GM23338 (cell line): ENCODE data around the gene YPEL5. TPM values are rescaled to one million over a fixed set of nuclear protein-coding genes. Genes with fewer than 3 reads are reported as not detected.

Source experiments
- ATAC-seq: fragments of 200-7000 bp; cut with Tn5 transposase; 3 replicates; pipeline ENCODE4 v1.9.1; 2020
- DNase-seq: peaks from one replicate; pipeline ENCODE4 v3.0.0-alpha.2; 2015; ENCODE audit warnings: low spot score
- H2AFZ ChIP-seq: fragments of 200-600 bp; sonication (generic); 2 replicates; pipeline ENCODE4 v1.8.0; 2016; ENCODE audit warnings: antibody characterized with exemption, mild to moderate bottlenecking, moderate library complexity
- H3F3A ChIP-seq: fragments of 200-600 bp; sonication (generic); replicated peaks from 2 replicates; pipeline ENCODE4 v1.8.0; 2017; ENCODE audit warnings: antibody characterized with exemption, mixed run types, low read depth
- H3K27ac ChIP-seq: fragments of 200-600 bp; sonication (generic); 2 replicates; pipeline ENCODE4 v1.6.1; 2016; ENCODE audit warnings: low read depth
- H3K27me3 ChIP-seq: fragments of 200-600 bp; sonication (generic); 2 replicates; pipeline ENCODE4 v1.8.0; 2016; ENCODE audit warnings: mild to moderate bottlenecking, mixed run types, moderate library complexity; ENCODE audit not compliant: insufficient read depth
- H3K36me3 ChIP-seq: fragments of 200-600 bp; sonication (generic); 2 replicates; pipeline ENCODE4 v1.8.0; 2016; ENCODE audit warnings: mild to moderate bottlenecking; ENCODE audit not compliant: insufficient read depth
- H3K4me1 ChIP-seq: fragments of 200-600 bp; sonication (generic); 2 replicates; pipeline ENCODE4 v1.8.0; 2016; ENCODE audit warnings: mild to moderate bottlenecking, moderate library complexity; ENCODE audit not compliant: insufficient read depth
- H3K4me2 ChIP-seq: fragments of 200-600 bp; sonication (generic); 2 replicates; pipeline ENCODE4 v1.7.1; 2017; ENCODE audit warnings: mixed run types
- H3K4me3 ChIP-seq: fragments of 200-600 bp; sonication (generic); 2 replicates; pipeline ENCODE4 v1.6.1; 2016; ENCODE audit warnings: mixed run types
- H3K79me2 ChIP-seq: fragments of 200-600 bp; sonication (generic); replicated peaks from 2 replicates; pipeline ENCODE4 v1.8.0; 2017; ENCODE audit warnings: mild to moderate bottlenecking; ENCODE audit not compliant: insufficient read depth
- H3K9me2 ChIP-seq: fragments of 200-600 bp; sonication (generic); 2 replicates; pipeline ENCODE4 v1.8.0; 2017; ENCODE audit not compliant: insufficient read depth
- H4K20me1 ChIP-seq: fragments of 200-600 bp; sonication (generic); replicated peaks from 2 replicates; pipeline ENCODE4 v1.8.0; 2017; ENCODE audit warnings: mild to moderate bottlenecking; ENCODE audit not compliant: insufficient read depth
- H3K27ac Mint-ChIP-seq: 2 replicates; pipeline ENCODE4 v1.8.0; 2020; ENCODE audit warnings: inconsistent platforms, mild to moderate bottlenecking, moderate library complexity, mixed read lengths
- H3K27me3 Mint-ChIP-seq: 3 replicates; pipeline ENCODE4 v1.8.0; 2022; ENCODE audit warnings: low read depth, mild to moderate bottlenecking, moderate library complexity, mixed read lengths, inconsistent platforms; ENCODE audit not compliant: insufficient read depth, poor library complexity
- H3K36me3 Mint-ChIP-seq: 3 replicates; pipeline ENCODE4 v1.8.0; 2021; ENCODE audit warnings: low read depth, mild to moderate bottlenecking, inconsistent platforms, moderate library complexity, mixed read lengths
- H3K4me1 Mint-ChIP-seq: 3 replicates; pipeline ENCODE4 v1.8.0; 2020; ENCODE audit warnings: mild to moderate bottlenecking, inconsistent platforms, mixed read lengths
- H3K4me3 Mint-ChIP-seq: 3 replicates; pipeline ENCODE4 v1.8.0; 2021; ENCODE audit warnings: moderate library complexity, mild to moderate bottlenecking, inconsistent platforms, mixed read lengths
- H3K9me3 Mint-ChIP-seq: 3 replicates; pipeline ENCODE4 v1.8.0; 2020; ENCODE audit warnings: moderate library complexity, mild to moderate bottlenecking, inconsistent platforms, mixed read lengths
- CREB1 ChIP-seq: fragments of 250-450 bp; sonication (Bioruptor Pico); IDR thresholded peaks from 2 replicates; pipeline ENCODE4 v1.5.0; 2020; ENCODE audit warnings: low read depth, mild to moderate bottlenecking, moderate library complexity
- CTCF ChIP-seq, 2 experiments: fragments of 200-600 bp in 1 of 2; sonication (generic) in 1 of 2; conservative IDR thresholded peaks; 2 replicates each; pipeline versions ENCODE4 v1.5.1 to v1.6.1; 2016 to 2017; ENCODE audit warnings: antibody characterized with exemption in 2 of 2, low read depth in 2 of 2, mild to moderate bottlenecking in 2 of 2, moderate library complexity in 1 of 2
- ETS1 ChIP-seq: IDR thresholded peaks from 2 replicates; pipeline ENCODE4 v1.6.1; 2016; ENCODE audit warnings: antibody characterized with exemption
- EZH2 ChIP-seq: fragments of 200-600 bp; sonication (generic); IDR thresholded peaks from one replicate; pipeline ENCODE4 v1.8.0; 2017; ENCODE audit warnings: antibody characterized with exemption, mild to moderate bottlenecking, low read depth; ENCODE audit not compliant: unreplicated experiment
- EZH2phosphoT487 ChIP-seq: fragments of 200-600 bp; sonication (generic); IDR thresholded peaks from one replicate; pipeline ENCODE4 v1.8.1; 2018; ENCODE audit warnings: antibody characterized with exemption; ENCODE audit not compliant: unreplicated experiment
- JUNB ChIP-seq: IDR thresholded peaks from one replicate; pipeline ENCODE4 v1.6.1; 2016; ENCODE audit warnings: antibody characterized with exemption; ENCODE audit not compliant: unreplicated experiment
- NANOG ChIP-seq: IDR thresholded peaks from 2 replicates; pipeline ENCODE4 v1.6.1; 2016; ENCODE audit warnings: antibody characterized with exemption, borderline replicate concordance
- POLR2AphosphoS5 ChIP-seq: IDR thresholded peaks from 2 replicates; pipeline ENCODE4 v1.6.1; 2016; ENCODE audit warnings: antibody characterized with exemption, low read depth
- REST ChIP-seq: IDR thresholded peaks from one replicate; pipeline ENCODE4 v1.6.1; 2018; ENCODE audit warnings: antibody characterized with exemption; ENCODE audit not compliant: unreplicated experiment
- STAT1 ChIP-seq: IDR thresholded peaks from one replicate; pipeline ENCODE4 v1.6.1; 2016; ENCODE audit warnings: antibody characterized with exemption; ENCODE audit not compliant: unreplicated experiment
- ZNF114 ChIP-seq: fragments of 250-450 bp; sonication (Bioruptor Pico); IDR thresholded peaks from 2 replicates; pipeline ENCODE4 v1.5.0; 2020; ENCODE audit warnings: mild to moderate bottlenecking, moderate library complexity
- ZNF331 ChIP-seq: fragments of 250-450 bp; sonication (Bioruptor Pico); IDR thresholded peaks from 2 replicates; pipeline ENCODE4 v1.5.0; 2020; ENCODE audit warnings: low read depth, mild to moderate bottlenecking, moderate library complexity
- ZNF462 ChIP-seq: fragments of 250-450 bp; sonication (Bioruptor Pico); IDR thresholded peaks from 2 replicates; pipeline ENCODE4 v1.5.0; 2020; ENCODE audit warnings: mild to moderate bottlenecking, moderate library complexity
- polyA plus RNA-seq: library from polyadenylated mRNA; unstranded; fragments of >200 nt; fragmentation: Nextera tagmentation; extraction: Ambion mirVana; gene quantifications from 2 replicates; pipeline ENCODE4 v1.2.1, GENCODE V29; 2016
- total RNA-seq: library from RNA; depleted of rRNA; stranded (reverse); fragments of >200 nt; shearing (Covaris generic); gene quantifications from 2 replicates; pipeline ENCODE4 v1.2.3, GENCODE V29; 2014

YPEL5 gene
- total and polyA plus RNA-seq, 2 experiments from 2014 or later = 24.9 to 31.1 TPM

- H3K27me3 Mint-ChIP-seq = no peaks in the 10 kb centered on the region
- H4K20me1 ChIP-seq = no peaks in the 10 kb centered on the region
- H3K9me3 Mint-ChIP-seq = no peaks in the 10 kb centered on the region
- H3K36me3 ChIP-seq = no peaks in the 10 kb centered on the region
- no peak for TF ChIP-seq REST
- TF ChIP-seq EZH2 = no peak
- no peak for TF ChIP-seq CTCF (conservative IDR thresholded peaks at IDR 0.05; ENCODE audit: low read depth in 2 of 2)
- TF ChIP-seq ZNF331 = no peak
- no peak for TF ChIP-seq ETS1
- TF ChIP-seq JUNB = no peak
- no peak for TF ChIP-seq EZH2phosphoT487
- no peak for TF ChIP-seq ZNF462 (CRISPR knock-in tag)
- no peak for TF ChIP-seq CREB1
- no peak for TF ChIP-seq POLR2AphosphoS5
- no peak for TF ChIP-seq NANOG
- TF ChIP-seq ZNF114 (CRISPR knock-in tag) = no peak
- TF ChIP-seq STAT1 = no peak
- no peaks in the 10 kb centered on the region for H3K27me3 ChIP-seq
- no peak overlapping the region for H3K4me3 Mint-ChIP-seq
- H3K36me3 Mint-ChIP-seq = no peaks in the 10 kb centered on the region
- H3K4me3 ChIP-seq = no peak overlapping the region
- H3K4me1 Mint-ChIP-seq = peaks cover 13% of the 10 kb centered on the region
- H3K9me2 ChIP-seq = no peaks in the 10 kb centered on the region
- H3K4me1 ChIP-seq = peaks cover 8% of the 10 kb centered on the region
- ATAC-seq = no peak
- no peak for DNase-seq
- H3K79me2 ChIP-seq = no peaks in the 10 kb centered on the region
- H3K4me2 ChIP-seq = no peak overlapping the region
- peak overlapping the region; percentile 28; the same call in 1 of the 2 replicates for H2AFZ ChIP-seq
- H3K27ac ChIP-seq = no peak overlapping the region
- H3F3A ChIP-seq = no peaks in the 10 kb centered on the region
- H3K27ac Mint-ChIP-seq = no peak overlapping the region
Measured at GRCh38 chr2:30112561-30112960, 34.2 kb upstream of the YPEL5 start.
